HCT116 (cell line): ENCODE results near the gene COL5A1. TPM values are rescaled to one million over a fixed set of nuclear protein-coding genes. Genes with fewer than 3 reads are reported as not detected.

Source experiments
- ATAC-seq: fragments of 200-7000 bp; cut with Tn5 transposase; 2 replicates; pipeline ENCODE4 v1.9.1; 2020; ENCODE audit warnings: mild to moderate bottlenecking, moderate library complexity
- BruUV-seq: library from RNA; stranded (reverse); fragments of 400-500 nt; replicated peaks from 2 replicates; lab custom pipeline; 2021; lab: Mats Ljungman, UMichigan
- CTCF ChIA-PET: fragments of 300-600 bp; sonication (Branson Sonifier 250); formaldehyde crosslinking; loops from one replicate; lab custom pipeline; 2021; ENCODE audit warnings: antibody characterized with exemption; lab: Charles Lee
- POLR2A ChIA-PET: fragments of 300-600, 350-600 bp; sonication (Branson Sonifier 250); formaldehyde crosslinking; loops from one replicate; lab custom pipeline; 2021; ENCODE audit warnings: antibody characterized with exemption; lab: Charles Lee
- RAD21 ChIA-PET, 2 experiments: fragments of 300-600 bp; sonication (Branson Sonifier 250); formaldehyde crosslinking; loops; one replicate each; lab custom pipeline; 2023; ENCODE audit warnings: low total read pairs in 2 of 2; ENCODE audit not compliant: uncharacterized antibody in 2 of 2, unreplicated experiment in 2 of 2, low non-redundant PET in 1 of 2; lab: Charles Lee
- DNase-seq: peaks from one replicate; pipeline ENCODE4 v3.0.0-alpha.2; 2010; ENCODE audit warnings: low read depth, low spot score
- H2AFZ ChIP-seq: fragments of 200-600 bp; shearing (Covaris generic), sonication (generic); 2 replicates; pipeline ENCODE4 v1.6.1; 2017; ENCODE audit warnings: low read depth, mixed run types, mixed read lengths, antibody characterized with exemption, low read length; ENCODE audit not compliant: poor library complexity, severe bottlenecking
- H3K27ac ChIP-seq: 2 replicates; pipeline ENCODE4 v1.5.1; 2012; ENCODE audit warnings: low read depth, low read length
- H3K27me3 ChIP-seq: fragments of 200-600 bp; sonication (generic); 2 replicates; pipeline ENCODE4 v1.6.1; 2016; ENCODE audit warnings: mixed run types, low read length, mixed read lengths; ENCODE audit not compliant: insufficient read depth
- H3K36me3 ChIP-seq, 2 experiments: fragments of 200-500 bp in 1 of 2; fragments of 200-600 bp in 1 of 2; sonication (Bioruptor generic) in 1 of 2; sonication (generic) in 1 of 2; 2 replicates each; pipeline versions ENCODE4 v1.5.1 to v1.6.1; 2014 to 2016; ENCODE audit warnings: low read length in 2 of 2, inconsistent platforms in 1 of 2, mixed read lengths in 1 of 2, mixed run types in 1 of 2; ENCODE audit not compliant: insufficient read depth in 2 of 2, control insufficient read depth in 1 of 2
- H3K4me1 ChIP-seq, 2 experiments: fragments of 200-600 bp in 1 of 2; sonication (generic) in 1 of 2; 2 replicates each; pipeline versions ENCODE4 v1.5.1 to v1.6.1; 2012 to 2017; ENCODE audit warnings: low read length in 2 of 2, inconsistent platforms in 1 of 2, mild to moderate bottlenecking in 1 of 2, mixed read lengths in 1 of 2, mixed run types in 1 of 2, moderate library complexity in 1 of 2; ENCODE audit not compliant: insufficient read depth in 2 of 2, control insufficient read depth in 1 of 2
- H3K4me2 ChIP-seq: fragments of 200-600 bp; sonication (generic); 2 replicates; pipeline ENCODE4 v1.6.1; 2017; ENCODE audit warnings: mixed run types, low read length, mixed read lengths
- H3K4me3 ChIP-seq, 2 experiments: fragments of 200-600 bp in 1 of 2; sonication (generic) in 1 of 2; replicated peaks in 1 of 2; 2 replicates each; pipeline ENCODE4 v1.5.1; 2011 to 2016; ENCODE audit warnings: low read length in 2 of 2, control low read depth in 1 of 2, low read depth in 1 of 2, mild to moderate bottlenecking in 1 of 2, mixed read lengths in 1 of 2, mixed run types in 1 of 2
- H3K79me2 ChIP-seq: fragments of 200-600 bp; sonication (generic); 2 replicates; pipeline ENCODE4 v1.6.1; 2017; ENCODE audit warnings: mild to moderate bottlenecking, mixed run types, low read length, moderate library complexity, mixed read lengths; ENCODE audit not compliant: insufficient read depth
- H3K9ac ChIP-seq: fragments of 200-600 bp; sonication (generic); 2 replicates; pipeline ENCODE4 v1.6.1; 2016; ENCODE audit warnings: low read length, mixed read lengths
- H3K9me2 ChIP-seq: fragments of 200-600 bp; sonication (generic), shearing (Covaris generic); 2 replicates; pipeline ENCODE4 v1.6.1; 2017; ENCODE audit warnings: mixed run types, mild to moderate bottlenecking, moderate library complexity; ENCODE audit not compliant: insufficient read depth
- H3K9me3 ChIP-seq, 2 experiments: fragments of 200-500 bp in 1 of 2; fragments of 200-600 bp in 1 of 2; sonication (Bioruptor generic) in 1 of 2; sonication (generic) in 1 of 2; 2 replicates each; pipeline ENCODE4 v1.6.1; 2014 to 2017; ENCODE audit warnings: low read length in 2 of 2, mixed read lengths in 2 of 2, inconsistent platforms in 1 of 2, low read depth in 1 of 2, mild to moderate bottlenecking in 1 of 2, mixed run types in 1 of 2, moderate library complexity in 1 of 2; ENCODE audit not compliant: control insufficient read depth in 1 of 2, insufficient read depth in 1 of 2
- H4K20me1 ChIP-seq: fragments of 200-600 bp; sonication (generic), shearing (Covaris generic); 2 replicates; pipeline ENCODE4 v1.6.1; 2017; ENCODE audit warnings: mixed run types, mild to moderate bottlenecking, moderate library complexity; ENCODE audit not compliant: insufficient read depth
- CEBPB ChIP-seq: IDR thresholded peaks from 2 replicates; pipeline ENCODE4 v1.6.1; 2012; ENCODE audit warnings: low read depth
- ELF1 ChIP-seq: IDR thresholded peaks from 2 replicates; pipeline ENCODE4 v1.6.1; 2012; ENCODE audit warnings: low read depth, borderline replicate concordance
- EZH2 ChIP-seq: fragments of 200-600 bp; sonication (generic); IDR thresholded peaks from 2 replicates; pipeline ENCODE4 v1.6.1; 2017; ENCODE audit warnings: antibody characterized with exemption, mixed run types
- EZH2phosphoT487 ChIP-seq: fragments of 200-600 bp; IDR thresholded peaks from 2 replicates; pipeline ENCODE4 v1.6.1; 2018; ENCODE audit warnings: antibody characterized with exemption, borderline replicate concordance
- FOSL1 ChIP-seq: IDR thresholded peaks from 2 replicates; pipeline ENCODE4 v1.6.1; 2012; ENCODE audit warnings: low read depth
- POLR2AphosphoS5 ChIP-seq: IDR thresholded peaks from 2 replicates; pipeline ENCODE4 v1.6.1; 2011; ENCODE audit warnings: mild to moderate bottlenecking, low read depth, low read length, moderate library complexity
- RAD21 ChIP-seq: IDR thresholded peaks from 2 replicates; pipeline ENCODE4 v1.6.1; 2012; ENCODE audit warnings: low read depth, mild to moderate bottlenecking
- SP1 ChIP-seq: IDR thresholded peaks from 2 replicates; pipeline ENCODE4 v1.6.1; 2012; ENCODE audit warnings: low read depth
- TCF7L2 ChIP-seq: IDR thresholded peaks from 2 replicates; pipeline ENCODE4 v1.7.0; 2011; ENCODE audit warnings: borderline replicate concordance, inconsistent platforms; ENCODE audit not compliant: insufficient read depth, insufficient read length; ENCODE audit errors: extremely low read depth
- ZBTB33 ChIP-seq: IDR thresholded peaks from 2 replicates; pipeline ENCODE4 v1.6.1; 2011; ENCODE audit warnings: mild to moderate bottlenecking, low read length, moderate library complexity; ENCODE audit not compliant: insufficient replicate concordance; ENCODE audit errors: extremely low read depth
- ZFX ChIP-seq: fragments of 450-650 bp; IDR thresholded peaks from 2 replicates; pipeline ENCODE4 v1.6.1; 2017
- intact Hi-C: fragments of 100-400 bp; cut with micrococcal nuclease; formaldehyde crosslinking; loops from 2 replicates; pipeline ENCODE4 v1.10.0; 2022
- total RNA-seq: library from RNA; stranded (reverse); gene quantifications from one replicate; pipeline ENCODE4 v1.2.1, GENCODE V29; 2021; ENCODE audit not compliant: unreplicated experiment
- TF ChIP-seq, protein P1 (sequence below): IDR thresholded peaks from 2 replicates; pipeline ENCODE4 v1.6.1; 2012; ENCODE audit warnings: low read depth

COL5A1 gene
- total RNA-seq, 1 experiment from 2014 or later: 0.30 TPM

GRCh38 chr9:134813841-134814240 is 172.2 kb downstream of the COL5A1 start:
- Histone ChIP-seq H4K20me1 (no peaks in the 10 kb centered on the region), H3K4me2 (no peak overlapping the region), H3K79me2 (no peaks in the 10 kb centered on the region), H3K27ac (no peak overlapping the region), H3K27me3 (no peaks in the 10 kb centered on the region), H3K9ac (no peak overlapping the region), H3K4me3 (no peak overlapping the region), H3K36me3 (no peaks in the 10 kb centered on the region), H3K9me3 (no peaks in the 10 kb centered on the region), H3K4me1 (no peaks in the 10 kb centered on the region; a peak in 1 of 4 replicates), H2AFZ (no peak overlapping the region), H3K9me2 (no peaks in the 10 kb centered on the region)
- BruUV-seq: no TSS peak
- TF ChIP-seq ELF1 (no peak), POLR2AphosphoS5 (no peak), SP1 (no peak), FOSL1 (no peak), EZH2phosphoT487 (no peak), ZBTB33 (no peak), TCF7L2 (no peak), EZH2 (no peak), CEBPB (no peak), ZFX (no peak), RAD21 (no peak)
- TF ChIP-seq, protein P1, sequence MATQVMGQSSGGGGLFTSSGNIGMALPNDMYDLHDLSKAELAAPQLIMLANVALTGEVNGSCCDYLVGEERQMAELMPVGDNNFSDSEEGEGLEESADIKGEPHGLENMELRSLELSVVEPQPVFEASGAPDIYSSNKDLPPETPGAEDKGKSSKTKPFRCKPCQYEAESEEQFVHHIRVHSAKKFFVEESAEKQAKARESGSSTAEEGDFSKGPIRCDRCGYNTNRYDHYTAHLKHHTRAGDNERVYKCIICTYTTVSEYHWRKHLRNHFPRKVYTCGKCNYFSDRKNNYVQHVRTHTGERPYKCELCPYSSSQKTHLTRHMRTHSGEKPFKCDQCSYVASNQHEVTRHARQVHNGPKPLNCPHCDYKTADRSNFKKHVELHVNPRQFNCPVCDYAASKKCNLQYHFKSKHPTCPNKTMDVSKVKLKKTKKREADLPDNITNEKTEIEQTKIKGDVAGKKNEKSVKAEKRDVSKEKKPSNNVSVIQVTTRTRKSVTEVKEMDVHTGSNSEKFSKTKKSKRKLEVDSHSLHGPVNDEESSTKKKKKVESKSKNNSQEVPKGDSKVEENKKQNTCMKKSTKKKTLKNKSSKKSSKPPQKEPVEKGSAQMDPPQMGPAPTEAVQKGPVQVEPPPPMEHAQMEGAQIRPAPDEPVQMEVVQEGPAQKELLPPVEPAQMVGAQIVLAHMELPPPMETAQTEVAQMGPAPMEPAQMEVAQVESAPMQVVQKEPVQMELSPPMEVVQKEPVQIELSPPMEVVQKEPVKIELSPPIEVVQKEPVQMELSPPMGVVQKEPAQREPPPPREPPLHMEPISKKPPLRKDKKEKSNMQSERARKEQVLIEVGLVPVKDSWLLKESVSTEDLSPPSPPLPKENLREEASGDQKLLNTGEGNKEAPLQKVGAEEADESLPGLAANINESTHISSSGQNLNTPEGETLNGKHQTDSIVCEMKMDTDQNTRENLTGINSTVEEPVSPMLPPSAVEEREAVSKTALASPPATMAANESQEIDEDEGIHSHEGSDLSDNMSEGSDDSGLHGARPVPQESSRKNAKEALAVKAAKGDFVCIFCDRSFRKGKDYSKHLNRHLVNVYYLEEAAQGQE: no peak
- ChIA-PET RAD21 (no interaction called here), POLR2A (no interaction called here), CTCF (no interaction called here)
- DNase-seq: no peak
- no peak for ATAC-seq
- intact Hi-C loops: no loop called here
